Glutamatergic neuron (in vitro differentiated cells): ENCODE results near the gene MIA3. TPM values are rescaled to one million over a fixed set of nuclear protein-coding genes. Genes with fewer than 3 reads are reported as not detected.
"Not testable (repeated sequence)": the region's sequence is repeated elsewhere in the genome, so short reads cannot be mapped to it uniquely, and the experiment has no call there.

Experiments
- DNase-seq: peaks from one replicate; pipeline ENCODE4 v3.0.0; 2022
- H3K27ac Mint-ChIP-seq: one replicate; pipeline ENCODE4 v1.8.0; 2020; ENCODE audit warnings: mild to moderate bottlenecking, mixed read lengths, inconsistent platforms; ENCODE audit not compliant: unreplicated experiment
- H3K27me3 Mint-ChIP-seq: one replicate; pipeline ENCODE4 v1.8.0; 2020; ENCODE audit warnings: mild to moderate bottlenecking, moderate library complexity, mixed read lengths, inconsistent platforms; ENCODE audit not compliant: unreplicated experiment
- H3K36me3 Mint-ChIP-seq: one replicate; pipeline ENCODE4 v1.8.0; 2020; ENCODE audit warnings: mild to moderate bottlenecking, mixed read lengths, inconsistent platforms; ENCODE audit not compliant: unreplicated experiment
- H3K4me1 Mint-ChIP-seq: one replicate; pipeline ENCODE4 v1.8.0; 2020; ENCODE audit warnings: mild to moderate bottlenecking, low read depth, mixed read lengths, inconsistent platforms; ENCODE audit not compliant: unreplicated experiment
- H3K4me3 Mint-ChIP-seq: one replicate; pipeline ENCODE4 v1.8.0; 2020; ENCODE audit warnings: mild to moderate bottlenecking, mixed read lengths, inconsistent platforms; ENCODE audit not compliant: unreplicated experiment
- H3K9me3 Mint-ChIP-seq: one replicate; pipeline ENCODE4 v1.8.0; 2020; ENCODE audit warnings: mild to moderate bottlenecking, moderate library complexity, mixed read lengths, inconsistent platforms; ENCODE audit not compliant: unreplicated experiment
- CTCF ChIP-seq: fragments of 200-600 bp; sonication (generic); IDR thresholded peaks from one replicate; pipeline ENCODE4 v1.5.0; 2021; ENCODE audit not compliant: partially characterized antibody, unreplicated experiment
- total RNA-seq: library from RNA; stranded (reverse); fragmentation: NEBNext Ultra II Directional; extraction: Animal tissue kit (Norgen Biotek cat#: 25700); gene quantifications from one replicate; pipeline ENCODE4 v1.2.1, GENCODE V29; 2021; ENCODE audit not compliant: unreplicated experiment

Gene MIA3
- total RNA-seq, 1 donor from 2014 or later, result 65.4 TPM

- H3K4me1 Mint-ChIP-seq, result no peaks in the 10 kb centered on the region
- no peak overlapping the region for H3K4me3 Mint-ChIP-seq
- H3K9me3 Mint-ChIP-seq, result no peaks in the 10 kb centered on the region
- H3K27me3 Mint-ChIP-seq, result no peaks in the 10 kb centered on the region
- no peak for DNase-seq
- no peak for TF ChIP-seq CTCF
- H3K36me3 Mint-ChIP-seq, result no peaks in the 10 kb centered on the region
- H3K27ac Mint-ChIP-seq, result no peak overlapping the region
Observed at GRCh38 chr1:222594789-222595188, 23.1 kb upstream of the MIA3 start.

GRCh38 chr1:222596696-222597095 is 21.2 kb upstream of the MIA3 start:
- Mint-ChIP-seq H3K27ac (no peak overlapping the region), H3K4me1 (no peaks in the 10 kb centered on the region), H3K4me3 (no peak overlapping the region), H3K27me3 (no peaks in the 10 kb centered on the region), H3K36me3 (no peaks in the 10 kb centered on the region), H3K9me3 (no peaks in the 10 kb centered on the region)
- no peak for TF ChIP-seq CTCF
- DNase-seq, result no peak

- no peaks in the 10 kb centered on the region for H3K4me1 Mint-ChIP-seq
- TF ChIP-seq CTCF, result no peak
- H3K27ac Mint-ChIP-seq, result no peak overlapping the region
- H3K4me3 Mint-ChIP-seq, result no peak overlapping the region
- no peaks in the 10 kb centered on the region for H3K9me3 Mint-ChIP-seq
- no peaks in the 10 kb centered on the region for H3K27me3 Mint-ChIP-seq
- DNase-seq, result no peak
- no peaks in the 10 kb centered on the region for H3K36me3 Mint-ChIP-seq
Observed at GRCh38 chr1:222600281-222600680, 17.6 kb upstream of the MIA3 start.

- Mint-ChIP-seq H3K4me1 (no peaks in the 10 kb centered on the region), H3K36me3 (no peaks in the 10 kb centered on the region), H3K4me3 (no peak overlapping the region), H3K27ac (no peak overlapping the region), H3K9me3 (no peaks in the 10 kb centered on the region), H3K27me3 (no peaks in the 10 kb centered on the region)
- no peak for TF ChIP-seq CTCF
- DNase-seq, result no peak
Observed at GRCh38 chr1:222601257-222601656, 16.6 kb upstream of the MIA3 start.

GRCh38 chr1:222606757-222607156 is 11.1 kb upstream of the MIA3 start:
- peaks cover 5% of the 10 kb centered on the region for H3K36me3 Mint-ChIP-seq
- no peak overlapping the region for H3K4me3 Mint-ChIP-seq
- no peaks in the 10 kb centered on the region for H3K27me3 Mint-ChIP-seq
- no peak for DNase-seq
- H3K9me3 Mint-ChIP-seq, result peaks cover 4% of the 10 kb centered on the region
- no peak for TF ChIP-seq CTCF
- H3K27ac Mint-ChIP-seq, result no peak overlapping the region
- no peaks in the 10 kb centered on the region for H3K4me1 Mint-ChIP-seq

GRCh38 chr1:222609111-222609510 is 8.8 kb upstream of the MIA3 start:
- not testable (repeated sequence) for H3K27me3 Mint-ChIP-seq, H3K4me1 Mint-ChIP-seq, H3K9me3 Mint-ChIP-seq, DNase-seq, H3K4me3 Mint-ChIP-seq, H3K27ac Mint-ChIP-seq
- H3K36me3 Mint-ChIP-seq, result peaks cover 11% of the 10 kb centered on the region
